ENCODE data around the gene ANXA10. TPM values are rescaled to one million over a fixed set of nuclear protein-coding genes. Genes with fewer than 3 reads are reported as not detected.

Gene ANXA10
- total and polyA plus RNA-seq, 7 donors: 0.92 to 5.4 TPM; not detected in 5

GRCh38 chr4:168138143-168138542 is 45.8 kb downstream of the ANXA10 start:
- WGBS, 2 donors: 67 to 74% methylated on average over 3 of the region's 3 CpGs
- Histone ChIP-seq H3K4me1 (no peaks in the 10 kb centered on the region), H3K4me3 (no peak overlapping the region), H3K27ac (no peak overlapping the region), H3K27me3 (no peaks in the 10 kb centered on the region), H3K9me3 (no peaks in the 10 kb centered on the region), H3K36me3 (no peaks in the 10 kb centered on the region)
- no peak for DNase-seq
- no peak for TF ChIP-seq POLR2AphosphoS5 (IDR thresholded peaks at IDR 0.05)
- no peak for TF ChIP-seq POLR2A (IDR thresholded peaks at IDR 0.05)
- TF ChIP-seq, protein P1, sequence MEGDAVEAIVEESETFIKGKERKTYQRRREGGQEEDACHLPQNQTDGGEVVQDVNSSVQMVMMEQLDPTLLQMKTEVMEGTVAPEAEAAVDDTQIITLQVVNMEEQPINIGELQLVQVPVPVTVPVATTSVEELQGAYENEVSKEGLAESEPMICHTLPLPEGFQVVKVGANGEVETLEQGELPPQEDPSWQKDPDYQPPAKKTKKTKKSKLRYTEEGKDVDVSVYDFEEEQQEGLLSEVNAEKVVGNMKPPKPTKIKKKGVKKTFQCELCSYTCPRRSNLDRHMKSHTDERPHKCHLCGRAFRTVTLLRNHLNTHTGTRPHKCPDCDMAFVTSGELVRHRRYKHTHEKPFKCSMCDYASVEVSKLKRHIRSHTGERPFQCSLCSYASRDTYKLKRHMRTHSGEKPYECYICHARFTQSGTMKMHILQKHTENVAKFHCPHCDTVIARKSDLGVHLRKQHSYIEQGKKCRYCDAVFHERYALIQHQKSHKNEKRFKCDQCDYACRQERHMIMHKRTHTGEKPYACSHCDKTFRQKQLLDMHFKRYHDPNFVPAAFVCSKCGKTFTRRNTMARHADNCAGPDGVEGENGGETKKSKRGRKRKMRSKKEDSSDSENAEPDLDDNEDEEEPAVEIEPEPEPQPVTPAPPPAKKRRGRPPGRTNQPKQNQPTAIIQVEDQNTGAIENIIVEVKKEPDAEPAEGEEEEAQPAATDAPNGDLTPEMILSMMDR (IDR thresholded peaks at IDR 0.05): no peak
- no peak for TF ChIP-seq EP300 (IDR thresholded peaks at IDR 0.05)
- intact Hi-C loops (cut with DNase I): no loop called here

- Histone ChIP-seq H3K4me3 (no peak overlapping the region), H3K27ac (no peak overlapping the region), H3K4me1 (no peaks in the 10 kb centered on the region), H3K27me3 (no peaks in the 10 kb centered on the region), H3K36me3 (no peaks in the 10 kb centered on the region), H3K9me3 (no peaks in the 10 kb centered on the region)
- 90 to 92% methylated on average over 5 of the region's 5 CpGs for WGBS, 2 donors
- no peak for DNase-seq
- no peak for TF ChIP-seq POLR2AphosphoS5 (IDR thresholded peaks at IDR 0.05)
- TF ChIP-seq, protein P1 (IDR thresholded peaks at IDR 0.05): no peak
- TF ChIP-seq POLR2A (IDR thresholded peaks at IDR 0.05): no peak
- TF ChIP-seq EP300 (IDR thresholded peaks at IDR 0.05): no peak
- intact Hi-C loops (cut with DNase I): no loop called here
Measured at GRCh38 chr4:168139336-168139735, 47.0 kb downstream of the ANXA10 start.

GRCh38 chr4:168141733-168142132 is 49.4 kb downstream of the ANXA10 start:
- Histone ChIP-seq H3K4me3 (no peak overlapping the region), H3K27me3 (no peaks in the 10 kb centered on the region), H3K9me3 (no peaks in the 10 kb centered on the region), H3K27ac (no peak overlapping the region), H3K36me3 (no peaks in the 10 kb centered on the region), H3K4me1 (no peaks in the 10 kb centered on the region)
- WGBS, 2 donors: 90 to 92% methylated on average over 7 of the region's 7 CpGs
- DNase-seq: no peak
- intact Hi-C loops (cut with DNase I): no loop called here
- TF ChIP-seq POLR2A (IDR thresholded peaks at IDR 0.05): no peak
- no peak for TF ChIP-seq POLR2AphosphoS5 (IDR thresholded peaks at IDR 0.05)
- no peak for TF ChIP-seq EP300 (IDR thresholded peaks at IDR 0.05)
- TF ChIP-seq, protein P1 (IDR thresholded peaks at IDR 0.05): no peak

- no peaks in the 10 kb centered on the region for H3K27me3 ChIP-seq
- H3K4me3 ChIP-seq: no peak overlapping the region
- no peak for DNase-seq
- H3K27ac ChIP-seq: no peak overlapping the region
- intact Hi-C loops (cut with DNase I): no loop called here
- TF ChIP-seq, protein P1 (IDR thresholded peaks at IDR 0.05): no peak
- TF ChIP-seq POLR2A (IDR thresholded peaks at IDR 0.05): no peak
- H3K9me3 ChIP-seq: no peaks in the 10 kb centered on the region
- WGBS, 2 donors: 74 to 83% methylated on average over 2 of the region's 2 CpGs
- H3K4me1 ChIP-seq: no peaks in the 10 kb centered on the region
- H3K36me3 ChIP-seq: no peaks in the 10 kb centered on the region
Measured at GRCh38 chr4:168143601-168144000, 51.3 kb downstream of the ANXA10 start.

DNA sequence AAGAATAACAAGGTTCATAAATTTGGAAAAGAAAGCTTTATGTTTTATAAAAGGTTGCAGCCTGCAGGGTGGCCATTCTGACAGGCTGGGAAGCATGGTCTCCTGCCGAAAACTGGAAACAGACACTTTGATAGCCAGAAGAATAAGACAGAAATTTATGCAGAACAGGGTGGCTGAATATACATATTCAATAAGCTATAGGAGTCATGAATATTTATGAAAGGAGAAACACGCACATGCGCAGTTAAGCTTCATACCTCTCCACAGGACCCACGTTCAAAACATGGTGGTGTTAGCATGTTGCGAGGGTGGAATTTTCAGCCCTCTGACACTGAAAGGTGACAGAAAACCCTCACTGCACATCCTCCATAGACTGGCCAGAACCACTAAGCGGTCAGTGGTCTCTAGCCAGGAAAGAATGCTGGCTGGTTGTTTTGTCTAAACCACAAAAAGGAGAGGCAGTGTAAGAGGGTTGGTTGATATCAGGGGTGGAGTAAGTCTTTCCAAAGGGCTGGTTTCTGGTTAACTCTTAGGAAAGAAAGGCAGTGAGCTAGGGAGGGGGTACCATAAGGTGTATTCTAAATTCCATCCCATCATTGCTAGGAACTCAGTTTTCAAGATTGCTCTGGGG is 58.2 kb downstream of the ANXA10 start:
- TF ChIP-seq, protein P1 (IDR thresholded peaks at IDR 0.05): no peak
- WGBS, 2 donors: 88 to 89% methylated on average over 6 of the region's 6 CpGs
- Histone ChIP-seq H3K27me3 (no peaks in the 10 kb centered on the region), H3K36me3 (no peaks in the 10 kb centered on the region), H3K4me1 (no peaks in the 10 kb centered on the region), H3K4me3 (no peak overlapping the region), H3K9me3 (no peaks in the 10 kb centered on the region), H3K27ac (no peak overlapping the region)
- no peak for DNase-seq
- intact Hi-C loops (cut with DNase I): loop anchor here (5.0 to 10.0 kb wide), 2 partner anchors 1128 to 1986 kb away; no protein-coding TSS in a partner anchor
